Renal cortex interstitium (tissue), 15 donors: ENCODE data around the gene COPZ1. TPM values are rescaled to one million over a fixed set of nuclear protein-coding genes. Genes with fewer than 3 reads are reported as not detected.
"Not testable (repeated sequence)": the region's sequence is repeated elsewhere in the genome, so short reads cannot be mapped to it uniquely, and the experiment has no call there.

Experiments used
- DNase-seq, 11 donors: peaks; one replicate each; pipeline ENCODE4 v3.0.0-alpha.2; 2013; ENCODE audit warnings: low read depth in 9 of 11, low spot score in 4 of 11; ENCODE audit errors: extremely low read depth in 1 of 11
- long read RNA-seq, 16 experiments: transcript quantifications; one replicate each; lab custom pipeline, GENCODE V29; 2026
- polyA plus RNA-seq, 3 donors: library from polyadenylated mRNA; unstranded; fragments of 120-200 nt; gene quantifications; one replicate each; pipeline ENCODE4 v1.2.1, GENCODE V29; 2013; ENCODE audit not compliant: insufficient read length in 3 of 3

COPZ1 gene, protein sequence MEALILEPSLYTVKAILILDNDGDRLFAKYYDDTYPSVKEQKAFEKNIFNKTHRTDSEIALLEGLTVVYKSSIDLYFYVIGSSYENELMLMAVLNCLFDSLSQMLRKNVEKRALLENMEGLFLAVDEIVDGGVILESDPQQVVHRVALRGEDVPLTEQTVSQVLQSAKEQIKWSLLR
- 100 to 1,000 TPM; 207 to 240 (median 219) TPM for polyA plus RNA-seq
- long read RNA-seq, donor 1, transcript COPZ1-201 (9 exons, 1,897 nt) = major isoform, 73 of 91 reads
- long read RNA-seq, donor 1, transcript COPZ1-202 (8 exons, 880 nt) = minor isoform, 6 of 91 reads
- long read RNA-seq, donor 1, partial matches to known transcripts = 7 of 91 reads
- long read RNA-seq, donor 1, other reads (novel, unspliced or antisense) = 0 of 91 reads
- long read RNA-seq, donor 2, transcript COPZ1-201 (9 exons, 1,897 nt) = major isoform, 60 of 80 reads
- long read RNA-seq, donor 2, partial matches to known transcripts = 10 of 80 reads
- long read RNA-seq, donor 2, other reads (novel, unspliced or antisense) = 0 of 80 reads
- long read RNA-seq, donor 3, transcript COPZ1-202 (8 exons, 880 nt) = minor isoform, 13 of 196 reads
- long read RNA-seq, donor 3, transcript COPZ1-201 (9 exons, 1,897 nt) = major isoform, 122 of 196 reads
- long read RNA-seq, donor 3, partial matches to known transcripts = 53 of 196 reads
- long read RNA-seq, donor 3, other reads (novel, unspliced or antisense) = 0 of 196 reads
- long read RNA-seq, donor 4, transcript COPZ1-201 (9 exons, 1,897 nt) = major isoform, 77 of 94 reads
- long read RNA-seq, donor 4, partial matches to known transcripts = 13 of 94 reads
- long read RNA-seq, donor 4, other reads (novel, unspliced or antisense) = 0 of 94 reads
- long read RNA-seq, donor 5 = 0 reads
- long read RNA-seq, donor 6, transcript COPZ1-201 (9 exons, 1,897 nt) = major isoform, 66 of 121 reads
- long read RNA-seq, donor 6, transcript COPZ1-202 (8 exons, 880 nt) = minor isoform, 8 of 121 reads
- long read RNA-seq, donor 6, partial matches to known transcripts = 37 of 121 reads
- long read RNA-seq, donor 6, other reads (novel, unspliced or antisense) = 0 of 121 reads
- long read RNA-seq, donor 7, transcript COPZ1-201 (9 exons, 1,897 nt) = major isoform, 87 of 116 reads
- long read RNA-seq, donor 7, transcript COPZ1-202 (8 exons, 880 nt) = minor isoform, 7 of 116 reads
- long read RNA-seq, donor 7, partial matches to known transcripts = 16 of 116 reads
- long read RNA-seq, donor 7, other reads (novel, unspliced or antisense) = 0 of 116 reads
- long read RNA-seq, donor 8, transcript COPZ1-201 (9 exons, 1,897 nt) = major isoform, 179 of 230 reads
- long read RNA-seq, donor 8, transcript COPZ1-202 (8 exons, 880 nt) = minor isoform, 5 of 230 reads
- long read RNA-seq, donor 8, partial matches to known transcripts = 38 of 230 reads
- long read RNA-seq, donor 8, other reads (novel, unspliced or antisense) = 0 of 230 reads
- long read RNA-seq, donor 9, transcript COPZ1-201 (9 exons, 1,897 nt) = major isoform, 106 of 136 reads
- long read RNA-seq, donor 9, transcript COPZ1-202 (8 exons, 880 nt) = minor isoform, 6 of 136 reads
- long read RNA-seq, donor 9, partial matches to known transcripts = 17 of 136 reads
- long read RNA-seq, donor 9, other reads (novel, unspliced or antisense) = 0 of 136 reads
- long read RNA-seq, donor 10, transcript COPZ1-201 (9 exons, 1,897 nt) = major isoform, 87 of 167 reads
- long read RNA-seq, donor 10, partial matches to known transcripts = 66 of 167 reads
- long read RNA-seq, donor 10, other reads (novel, unspliced or antisense) = 6 of 167 reads
- long read RNA-seq, donor 11, transcript COPZ1-201 (9 exons, 1,897 nt) = major isoform, 65 of 77 reads
- long read RNA-seq, donor 11, partial matches to known transcripts = 9 of 77 reads
- long read RNA-seq, donor 11, other reads (novel, unspliced or antisense) = 0 of 77 reads
- long read RNA-seq, donor 12, transcript COPZ1-201 (9 exons, 1,897 nt) = major isoform, 40 of 44 reads
- long read RNA-seq, donor 12, partial matches to known transcripts = 0 of 44 reads
- long read RNA-seq, donor 12, other reads (novel, unspliced or antisense) = 0 of 44 reads
- long read RNA-seq, donor 13 = 0 reads
- long read RNA-seq, donor 14, transcript COPZ1-202 (8 exons, 880 nt) = minor isoform, 6 of 100 reads
- long read RNA-seq, donor 14, transcript COPZ1-201 (9 exons, 1,897 nt) = major isoform, 85 of 100 reads
- long read RNA-seq, donor 14, partial matches to known transcripts = 0 of 100 reads
- long read RNA-seq, donor 14, other reads (novel, unspliced or antisense) = 0 of 100 reads
- long read RNA-seq, donor 15, transcript COPZ1-201 (9 exons, 1,897 nt) = major isoform, 39 of 42 reads
- long read RNA-seq, donor 15, partial matches to known transcripts = 0 of 42 reads
- long read RNA-seq, donor 15, other reads (novel, unspliced or antisense) = 0 of 42 reads
- long read RNA-seq, donor 16, transcript COPZ1-209 (8 exons, 1,026 nt) = minor isoform, 6 of 282 reads
- long read RNA-seq, donor 16, transcript COPZ1-201 (9 exons, 1,897 nt) = major isoform, 190 of 282 reads
- long read RNA-seq, donor 16, transcript COPZ1-202 (8 exons, 880 nt) = minor isoform, 8 of 282 reads
- long read RNA-seq, donor 16, partial matches to known transcripts = 54 of 282 reads
- long read RNA-seq, donor 16, other reads (novel, unspliced or antisense) = 15 of 282 reads

DNA sequence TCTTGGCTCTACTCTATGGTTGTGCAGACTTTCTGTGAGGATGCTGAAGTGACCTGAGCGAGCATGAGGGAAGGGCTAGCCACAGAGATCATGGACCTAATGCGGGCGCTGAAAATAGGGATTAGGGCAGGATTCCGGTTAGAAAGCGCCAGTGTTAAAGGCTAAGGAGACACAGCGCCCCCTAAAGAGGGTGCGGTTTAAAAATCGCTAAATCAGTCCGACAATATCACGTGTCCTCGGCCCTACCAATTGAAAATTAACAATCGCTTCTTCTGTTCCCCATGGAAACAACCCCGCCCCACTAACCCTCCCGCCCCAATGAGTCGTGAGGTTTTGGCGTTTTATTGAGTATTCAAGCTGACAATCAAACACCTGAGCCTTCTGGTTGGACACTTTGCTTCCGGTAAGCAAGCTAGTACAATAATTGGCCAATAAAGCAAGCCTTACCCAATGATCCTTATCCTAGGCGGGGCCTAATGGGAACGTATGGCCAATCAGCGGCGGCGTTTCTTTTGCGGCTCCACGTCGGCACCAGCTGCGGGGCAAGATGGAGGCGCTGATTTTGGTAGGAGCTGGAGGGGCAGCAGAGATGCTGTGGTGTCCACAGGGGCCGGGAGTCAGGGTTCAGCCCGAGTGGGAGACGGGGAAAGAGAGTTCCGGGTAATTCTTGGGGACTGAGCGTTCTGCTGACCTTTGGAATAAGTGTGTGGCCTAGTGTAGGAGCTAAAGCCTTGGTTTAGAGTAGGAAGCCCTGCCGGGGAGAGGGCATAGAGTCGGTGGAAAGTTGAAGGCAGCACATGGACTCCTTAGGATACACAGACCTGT, at the start of gene COPZ1:
Gene COPZ1, plus strand, starts transcription at position 515 of the 825 bp plus-strand sequence. Its CDS starts 33 bp downstream, at position 548.
- peak; percentile 92 to 100 (median 97) for DNase-seq

DNA sequence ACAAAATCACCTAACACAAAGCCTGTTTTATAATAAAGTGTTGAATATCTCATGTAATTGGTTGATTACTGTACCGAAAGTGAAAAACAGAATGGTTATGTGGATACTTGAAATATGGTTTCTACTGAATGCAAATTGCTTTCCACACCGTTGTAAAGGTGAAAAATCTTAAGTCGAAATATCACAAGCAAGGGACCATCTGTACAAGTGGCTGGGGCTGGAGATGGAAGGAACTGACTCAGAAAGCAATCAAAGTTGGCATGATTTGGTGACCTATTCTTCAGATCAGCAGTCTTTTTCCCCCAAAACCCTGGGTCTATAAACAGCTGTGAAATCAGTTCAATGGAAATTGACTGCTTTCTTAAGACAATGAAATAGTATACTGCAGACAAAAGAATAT, 48.6 kb upstream of the COPZ1 start:
- no peak for DNase-seq

DNA sequence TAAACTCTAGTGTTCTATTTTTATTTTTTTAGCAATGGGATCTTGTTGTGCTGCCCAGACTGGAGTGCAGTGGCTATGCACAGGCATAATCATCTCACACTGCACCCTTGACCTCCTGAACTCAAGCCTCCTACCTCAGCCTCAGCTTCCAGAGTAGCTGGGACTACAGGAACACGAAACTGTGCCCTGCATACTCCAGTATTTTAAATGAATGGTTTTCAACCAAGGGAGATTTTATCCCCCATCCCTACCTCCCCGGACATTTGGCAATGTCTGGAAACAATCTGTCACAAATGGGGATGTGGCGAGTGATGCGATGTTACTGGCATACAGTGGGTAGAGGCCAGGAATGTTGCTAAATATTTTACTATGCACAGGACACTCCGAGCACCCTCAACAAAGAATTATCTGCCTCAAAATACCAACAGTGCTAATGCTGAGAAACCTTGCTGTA, 47.1 kb upstream of the COPZ1 start:
- DNase-seq = no peak

DNA sequence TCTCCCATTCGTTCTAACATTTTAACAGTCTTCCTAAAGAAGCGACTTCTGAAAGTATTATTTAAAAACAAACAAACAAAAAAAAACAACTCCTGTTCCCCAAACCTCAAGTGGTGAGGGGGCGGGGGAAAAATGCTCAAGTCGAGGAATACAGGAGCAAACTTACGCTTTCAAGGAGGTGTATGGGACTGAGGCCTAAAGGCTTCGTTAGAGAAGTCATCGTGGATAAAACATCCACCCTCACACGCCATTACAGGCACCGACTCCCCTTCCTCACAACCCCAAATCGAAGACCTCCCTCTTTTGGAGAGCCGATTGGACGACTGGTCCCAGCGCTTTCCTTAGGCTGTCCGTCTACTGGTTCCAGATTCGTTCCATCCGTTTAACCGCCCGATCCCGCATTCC, 45.7 kb upstream of the COPZ1 start:
- no peak for DNase-seq

DNA sequence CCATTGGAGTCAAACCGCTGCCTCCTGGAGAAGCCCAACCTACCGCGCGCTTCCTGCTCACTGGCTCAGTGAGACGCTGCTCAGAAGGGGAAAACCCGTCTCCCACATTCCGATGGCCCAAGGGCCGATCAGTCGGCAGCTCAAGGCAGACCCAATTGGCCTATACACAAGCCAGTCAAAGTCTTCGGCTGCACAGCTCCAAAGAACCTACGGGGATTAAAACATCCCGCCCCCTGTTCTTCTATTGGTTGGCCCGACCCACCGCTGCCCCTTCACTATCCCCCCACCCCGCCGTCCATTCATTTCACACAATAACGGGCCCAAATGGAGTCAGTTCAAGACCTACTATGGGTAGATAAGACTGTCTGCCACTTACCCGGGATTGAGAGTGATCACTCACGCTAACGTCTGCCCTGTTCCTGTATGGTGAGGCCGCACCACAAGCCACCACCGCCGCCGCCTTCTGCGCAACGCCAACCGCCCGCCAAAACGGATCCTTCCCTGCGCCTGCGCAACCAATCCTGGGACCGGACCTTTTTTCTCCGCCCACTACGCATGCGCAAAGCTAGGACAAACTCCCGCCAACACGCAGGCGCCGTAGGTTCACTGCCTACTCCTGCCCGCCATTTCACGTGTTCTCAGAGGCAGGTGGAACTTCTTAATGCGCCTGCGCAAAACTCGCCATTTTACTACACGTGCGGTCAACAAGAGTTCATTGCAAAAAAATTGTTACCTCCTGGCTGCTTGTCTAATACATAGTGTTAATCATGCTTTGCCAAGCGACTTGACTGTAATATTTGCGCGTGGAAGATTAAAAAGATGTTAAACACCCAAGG, 45.1 kb upstream of the COPZ1 start, which contains the start of gene CBX5:
Gene CBX5, minus strand, starts transcription at position 491 of the 836 bp plus-strand sequence. CDS start 22,472 bp downstream, outside the sequence.
- DNase-seq = peak; percentile 99 to 100 (median 100)

DNA sequence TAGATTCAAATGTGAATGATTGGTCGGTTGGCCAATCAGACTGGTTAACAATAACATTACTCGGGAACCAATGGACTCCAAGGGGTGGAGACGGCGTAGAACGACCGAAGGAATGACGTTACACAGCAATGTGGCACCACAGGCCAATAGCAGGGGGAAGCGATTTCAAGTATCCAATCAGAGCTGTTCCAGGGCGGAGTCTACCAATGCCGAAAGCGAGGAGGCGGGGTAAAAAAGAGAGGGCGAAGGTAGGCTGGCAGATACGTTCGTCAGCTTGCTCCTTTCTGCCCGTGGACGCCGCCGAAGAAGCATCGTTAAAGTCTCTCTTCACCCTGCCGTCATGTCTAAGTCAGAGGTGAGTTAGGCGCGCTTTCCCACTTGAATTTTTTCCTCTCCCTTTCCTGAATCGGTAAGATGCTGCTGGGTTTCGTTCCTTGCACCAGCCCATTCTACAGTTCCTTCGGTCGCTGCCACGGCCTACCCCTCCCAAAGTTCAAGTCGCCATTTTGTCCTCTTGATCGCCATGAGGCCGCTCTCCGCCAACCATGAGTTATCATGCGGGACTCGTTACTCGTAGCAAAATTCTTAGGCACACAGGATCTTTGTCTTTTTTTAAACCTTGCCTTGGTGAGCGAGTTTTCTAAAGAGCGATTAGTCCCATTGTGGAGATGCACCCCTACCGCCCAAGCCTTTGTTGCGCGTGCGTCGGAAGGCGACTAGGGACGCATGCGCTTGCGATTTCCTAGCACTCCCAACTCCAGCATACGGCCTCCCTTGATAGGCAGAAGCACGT, 44.3 kb upstream of the COPZ1 start, which contains the start of gene HNRNPA1:
Gene HNRNPA1, plus strand, starts transcription at position 259 of the 793 bp plus-strand sequence. Its CDS starts 82 bp downstream, at position 341.
- peak; percentile 92 to 100 (median 98) for DNase-seq

DNA sequence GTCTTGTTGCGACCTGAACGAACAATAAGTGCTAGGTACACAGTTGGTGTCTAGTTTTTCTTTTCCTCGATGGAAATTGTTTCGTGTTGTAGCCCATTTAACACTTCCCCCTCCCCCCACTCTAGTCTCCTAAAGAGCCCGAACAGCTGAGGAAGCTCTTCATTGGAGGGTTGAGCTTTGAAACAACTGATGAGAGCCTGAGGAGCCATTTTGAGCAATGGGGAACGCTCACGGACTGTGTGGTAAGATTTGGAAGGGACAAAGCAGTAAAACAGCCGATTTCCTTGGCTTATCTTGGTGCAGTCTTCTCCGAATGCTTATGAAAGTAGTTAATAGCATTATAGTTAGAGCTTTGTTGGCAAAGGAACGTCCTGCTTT, 43.7 kb upstream of the COPZ1 start:
- DNase-seq = not testable (repeated sequence)

DNA sequence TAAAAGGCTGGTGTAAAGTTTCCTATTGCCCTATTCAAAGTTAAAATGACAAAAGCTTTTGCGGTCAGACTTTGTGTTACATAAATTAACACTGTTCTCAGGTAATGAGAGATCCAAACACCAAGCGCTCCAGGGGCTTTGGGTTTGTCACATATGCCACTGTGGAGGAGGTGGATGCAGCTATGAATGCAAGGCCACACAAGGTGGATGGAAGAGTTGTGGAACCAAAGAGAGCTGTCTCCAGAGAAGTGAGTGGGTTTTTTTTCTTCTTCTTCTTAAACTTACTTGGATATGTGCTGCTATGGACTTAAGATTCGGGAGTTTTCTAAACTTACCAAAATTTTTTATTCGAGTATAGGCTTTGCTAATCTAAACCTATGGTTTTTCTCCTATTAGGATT, 43.2 kb upstream of the COPZ1 start:
- DNase-seq = not testable (repeated sequence)

DNA sequence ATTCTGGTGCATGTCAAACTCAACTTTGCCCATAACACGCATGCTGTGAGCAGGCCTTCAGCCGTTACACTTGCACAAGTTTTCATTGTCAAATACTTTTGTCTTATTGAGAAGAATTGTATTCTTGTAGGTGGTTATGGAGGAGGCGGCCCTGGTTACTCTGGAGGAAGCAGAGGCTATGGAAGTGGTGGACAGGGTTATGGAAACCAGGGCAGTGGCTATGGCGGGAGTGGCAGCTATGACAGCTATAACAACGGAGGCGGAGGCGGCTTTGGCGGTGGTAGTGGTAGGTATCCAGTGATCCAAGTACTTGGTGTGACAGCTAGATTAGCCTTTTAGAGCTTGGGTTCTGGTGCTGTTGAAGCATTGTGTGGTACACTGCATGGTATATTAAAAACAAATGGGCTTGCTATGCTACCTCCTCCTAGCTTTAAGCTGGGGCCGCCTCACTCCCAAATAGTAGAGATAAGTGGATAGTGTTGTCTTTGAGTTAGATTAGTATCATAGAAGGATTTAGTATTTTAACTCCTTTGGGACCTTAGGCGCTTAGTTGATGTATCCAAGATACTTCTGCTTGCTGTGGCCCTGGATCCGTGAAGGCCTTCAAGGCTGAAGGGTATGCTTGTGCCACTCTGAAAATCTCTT, 41.9 kb upstream of the COPZ1 start:
- DNase-seq = no peak

DNA sequence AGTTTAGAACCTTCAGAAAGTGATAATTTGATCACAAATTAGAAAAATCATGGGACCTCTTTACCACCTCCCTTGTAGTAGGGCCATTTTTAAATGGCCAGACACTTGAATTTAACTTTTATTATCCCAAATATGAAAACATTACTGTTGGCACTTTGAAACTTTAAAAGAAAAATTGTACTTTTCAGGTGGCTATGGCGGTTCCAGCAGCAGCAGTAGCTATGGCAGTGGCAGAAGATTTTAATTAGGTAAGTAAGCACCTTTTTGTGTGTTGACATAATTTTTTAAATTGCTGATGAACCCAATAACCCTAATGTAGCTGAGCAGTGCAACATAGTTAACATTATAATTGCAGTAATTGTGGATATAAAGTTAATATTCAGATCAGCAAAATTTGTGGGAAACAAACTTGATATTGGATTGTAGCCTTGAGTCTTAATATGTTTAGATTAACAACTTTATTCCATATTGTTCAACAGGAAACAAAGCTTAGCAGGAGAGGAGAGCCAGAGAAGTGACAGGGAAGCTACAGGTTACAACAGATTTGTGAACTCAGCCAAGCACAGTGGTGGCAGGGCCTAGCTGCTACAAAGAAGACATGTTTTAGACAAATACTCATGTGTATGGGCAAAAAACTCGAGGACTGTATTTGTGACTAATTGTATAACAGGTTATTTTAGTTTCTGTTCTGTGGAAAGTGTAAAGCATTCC, 40.7 kb upstream of the COPZ1 start:
- DNase-seq = not testable (repeated sequence)

DNA sequence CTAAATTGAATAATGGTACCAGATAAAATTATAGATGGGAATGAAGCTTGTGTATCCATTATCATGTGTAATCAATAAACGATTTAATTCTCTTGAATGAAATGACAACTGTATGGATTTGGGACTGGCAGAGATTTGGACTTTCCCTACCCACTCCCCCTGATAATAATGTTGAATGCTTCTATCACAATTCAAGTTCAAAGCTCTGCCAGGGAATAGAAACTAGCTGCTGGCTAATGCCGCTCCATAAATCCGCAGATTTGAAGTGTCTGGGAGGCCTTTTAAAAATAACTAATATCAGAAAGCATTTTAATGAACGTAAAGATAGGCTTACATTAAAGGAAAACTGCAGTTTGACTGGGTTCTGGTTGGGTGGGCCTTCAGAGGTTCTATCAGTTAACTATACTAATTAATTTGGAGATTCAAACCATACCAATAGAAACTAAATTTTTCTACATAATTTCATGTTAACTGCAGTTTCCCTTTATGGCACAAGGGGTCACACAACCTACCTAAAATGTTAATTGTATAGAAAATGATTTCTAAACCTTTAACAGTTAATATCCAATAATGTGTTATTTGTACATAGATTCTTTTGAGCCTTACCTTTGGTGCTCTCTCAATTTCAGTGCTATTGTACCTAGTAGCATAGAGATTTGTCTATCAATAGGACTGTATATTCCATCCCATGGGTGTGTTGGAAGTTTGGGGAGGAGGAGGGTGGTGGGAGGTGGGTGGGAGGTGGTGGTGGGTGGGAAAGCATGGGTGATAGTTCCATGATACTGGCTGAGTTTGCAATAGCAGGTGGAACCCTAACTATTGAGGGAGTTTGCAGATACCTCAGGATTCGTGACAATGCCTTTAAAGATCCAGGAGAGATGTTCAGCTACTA, 39.5 kb upstream of the COPZ1 start:
- no peak for DNase-seq
